Measurements from ENCODE around the gene P2RY6. TPM values are rescaled to one million over a fixed set of nuclear protein-coding genes. Genes with fewer than 3 reads are reported as not detected.

Gene P2RY6
- total RNA-seq, 3 donors from 2014 or later = 1.9 to 4.3 (median 2.8) TPM

GRCh38 chr11:73283276-73284000 is 11.3 kb downstream of the P2RY6 start:
- H3K36me3 ChIP-seq (ENCODE audit: low read depth) = no peaks in the 10 kb centered on the region
- intact Hi-C loops (cut with DNase I, micrococcal nuclease) = no loop called here
- DNase-seq (no peak), ATAC-seq (peak; percentile 10)
- no peaks in the 10 kb centered on the region for H3K4me1 ChIP-seq (ENCODE audit: low read depth)
- no peak for TF ChIP-seq CTCF (IDR thresholded peaks at IDR 0.05)
- H3K9me3 ChIP-seq = no peaks in the 10 kb centered on the region
- no peak overlapping the region for H3K4me3 ChIP-seq

- no peaks in the 10 kb centered on the region for H3K9me3 ChIP-seq
- H3K4me3 ChIP-seq = no peak overlapping the region
- intact Hi-C loops (cut with DNase I, micrococcal nuclease) = no loop called here
- no peaks in the 10 kb centered on the region for H3K36me3 ChIP-seq (ENCODE audit: low read depth)
- peaks cover 2% of the 10 kb centered on the region for H3K4me1 ChIP-seq (ENCODE audit: low read depth)
- no peak for DNase-seq
- no peak for ATAC-seq
- no peak for TF ChIP-seq CTCF (IDR thresholded peaks at IDR 0.05)
Measured at GRCh38 chr11:73284106-73284505, 12.0 kb downstream of the P2RY6 start.

- H3K4me1 ChIP-seq (ENCODE audit: low read depth) = peaks cover 8% of the 10 kb centered on the region
- ATAC-seq (no peak), DNase-seq (no peak)
- H3K9me3 ChIP-seq = no peaks in the 10 kb centered on the region
- H3K4me3 ChIP-seq = no peak overlapping the region
- TF ChIP-seq CTCF (IDR thresholded peaks at IDR 0.05) = no peak
- no peaks in the 10 kb centered on the region for H3K36me3 ChIP-seq (ENCODE audit: low read depth)
- intact Hi-C loops (cut with DNase I, micrococcal nuclease) = no loop called here
Measured at GRCh38 chr11:73285721-73286120, 13.6 kb downstream of the P2RY6 start.

- DNase-seq = no peak
- Histone ChIP-seq H3K4me3 (no peak overlapping the region), H3K9me3 (no peaks in the 10 kb centered on the region), H3K36me3 (ENCODE audit: low read depth) (no peaks in the 10 kb centered on the region), H3K4me1 (ENCODE audit: low read depth) (peaks cover 8% of the 10 kb centered on the region)
- intact Hi-C loops (cut with DNase I, micrococcal nuclease) = no loop called here
- TF ChIP-seq CTCF (IDR thresholded peaks at IDR 0.05) = no peak
- ATAC-seq = no peak
Measured at GRCh38 chr11:73286240-73286810, 14.2 kb downstream of the P2RY6 start.

- TF ChIP-seq CTCF (IDR thresholded peaks at IDR 0.05) = no peak
- ATAC-seq (no peak), DNase-seq (no peak)
- H3K9me3 ChIP-seq = no peaks in the 10 kb centered on the region
- no peaks in the 10 kb centered on the region for H3K36me3 ChIP-seq (ENCODE audit: low read depth)
- H3K4me3 ChIP-seq = no peak overlapping the region
- peaks cover 8% of the 10 kb centered on the region for H3K4me1 ChIP-seq (ENCODE audit: low read depth)
- intact Hi-C loops (cut with DNase I, micrococcal nuclease) = no loop called here
Measured at GRCh38 chr11:73287400-73288101, 15.4 kb downstream of the P2RY6 start.

Data from mucosa of descending colon (tissue), 3 donors.